Sigmoid colon (tissue), 4 donors: ENCODE data around the gene OPN3.

Experiments
- EP300 ChIP-seq, 4 donors: sonication (generic); formaldehyde crosslinking; IDR thresholded peaks; one replicate each; pipeline ENCODE4 v1.6.1; 2017; ENCODE audit warnings: antibody characterized with exemption in 4 of 4
- POLR2A ChIP-seq, 2 donors: fragments of 450-650 bp; IDR thresholded peaks; one replicate each; pipeline ENCODE4 v1.6.1; 2016; ENCODE audit warnings: antibody characterized with exemption in 2 of 2, mild to moderate bottlenecking in 2 of 2, moderate library complexity in 2 of 2
- TF ChIP-seq, protein P1 (sequence below), 4 experiments: fragments of 450-650 bp in 3 of 4; fragments of 200-600 bp in 1 of 4; IDR thresholded peaks; one replicate each; pipeline ENCODE4 v1.5.1; 2016 to 2019; ENCODE audit warnings: antibody characterized with exemption in 4 of 4, mild to moderate bottlenecking in 3 of 4, moderate library complexity in 2 of 4

DNA sequence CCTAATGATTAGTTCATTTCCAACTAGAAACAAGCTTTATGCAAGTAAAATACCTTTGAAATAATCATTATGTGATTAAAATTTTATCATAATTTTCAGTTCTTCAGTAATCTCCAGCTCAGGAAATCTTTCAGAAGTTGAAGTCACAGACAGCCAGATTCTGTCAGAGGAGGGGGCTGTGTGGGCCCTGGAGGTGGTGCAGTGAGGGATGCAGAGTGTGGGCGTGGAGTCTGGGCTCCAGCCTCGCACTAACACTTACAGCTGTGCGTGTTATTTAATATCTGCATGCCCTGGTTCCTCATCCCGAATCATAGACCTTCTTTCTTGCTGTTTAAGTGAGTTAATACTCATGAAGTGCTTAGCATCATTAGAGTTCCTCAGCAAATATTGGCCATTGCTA lies 35.8 kb upstream of the OPN3 start:
- TF ChIP-seq, protein P1, sequence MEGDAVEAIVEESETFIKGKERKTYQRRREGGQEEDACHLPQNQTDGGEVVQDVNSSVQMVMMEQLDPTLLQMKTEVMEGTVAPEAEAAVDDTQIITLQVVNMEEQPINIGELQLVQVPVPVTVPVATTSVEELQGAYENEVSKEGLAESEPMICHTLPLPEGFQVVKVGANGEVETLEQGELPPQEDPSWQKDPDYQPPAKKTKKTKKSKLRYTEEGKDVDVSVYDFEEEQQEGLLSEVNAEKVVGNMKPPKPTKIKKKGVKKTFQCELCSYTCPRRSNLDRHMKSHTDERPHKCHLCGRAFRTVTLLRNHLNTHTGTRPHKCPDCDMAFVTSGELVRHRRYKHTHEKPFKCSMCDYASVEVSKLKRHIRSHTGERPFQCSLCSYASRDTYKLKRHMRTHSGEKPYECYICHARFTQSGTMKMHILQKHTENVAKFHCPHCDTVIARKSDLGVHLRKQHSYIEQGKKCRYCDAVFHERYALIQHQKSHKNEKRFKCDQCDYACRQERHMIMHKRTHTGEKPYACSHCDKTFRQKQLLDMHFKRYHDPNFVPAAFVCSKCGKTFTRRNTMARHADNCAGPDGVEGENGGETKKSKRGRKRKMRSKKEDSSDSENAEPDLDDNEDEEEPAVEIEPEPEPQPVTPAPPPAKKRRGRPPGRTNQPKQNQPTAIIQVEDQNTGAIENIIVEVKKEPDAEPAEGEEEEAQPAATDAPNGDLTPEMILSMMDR (IDR thresholded peaks at IDR 0.05) = no peak
- no peak for TF ChIP-seq EP300 (IDR thresholded peaks at IDR 0.05)
- TF ChIP-seq POLR2A (IDR thresholded peaks at IDR 0.05) = no peak
